Stimulated activated CD4-positive, alpha-beta T cell treated with anti-CD3 and anti-CD28 coated beads, Interleukin-4, amount 100 ng/mL, for 48 hours (primary cell): Measurements from ENCODE around the gene GRHPR.
"Not testable (repeated sequence)": the region's sequence is repeated elsewhere in the genome, so short reads cannot be mapped to it uniquely, and the experiment has no call there.

Experiments
- DNase-seq, 2 donors: peaks; one replicate each; pipeline ENCODE4 v3.0.0-alpha.2; 2020; ENCODE audit warnings: low read depth in 2 of 2

GRHPR gene

DNA sequence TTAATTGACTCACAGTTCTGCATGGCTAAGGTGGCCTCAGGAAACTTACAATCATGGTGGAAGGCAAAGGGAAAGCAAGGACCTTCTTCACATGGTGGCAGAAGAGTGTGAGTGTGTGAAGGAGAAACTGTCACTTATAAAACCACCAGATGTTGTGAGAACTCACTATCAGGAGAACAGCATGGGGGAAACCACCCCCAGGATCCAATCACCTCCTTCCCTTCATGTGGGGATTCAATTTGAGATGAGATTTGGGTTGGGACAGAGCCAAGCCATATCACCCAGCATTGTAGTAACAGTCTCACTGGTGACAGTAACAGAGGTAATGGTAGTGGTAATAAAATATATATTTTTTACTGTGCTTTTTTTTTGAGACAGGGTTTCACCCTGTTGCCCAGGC is 24.6 kb downstream of the GRHPR start:
- DNase-seq: no peak

GRCh38 chr9:37449862-37450632 is 27.6 kb downstream of the GRHPR start:
- no peak for DNase-seq

DNA sequence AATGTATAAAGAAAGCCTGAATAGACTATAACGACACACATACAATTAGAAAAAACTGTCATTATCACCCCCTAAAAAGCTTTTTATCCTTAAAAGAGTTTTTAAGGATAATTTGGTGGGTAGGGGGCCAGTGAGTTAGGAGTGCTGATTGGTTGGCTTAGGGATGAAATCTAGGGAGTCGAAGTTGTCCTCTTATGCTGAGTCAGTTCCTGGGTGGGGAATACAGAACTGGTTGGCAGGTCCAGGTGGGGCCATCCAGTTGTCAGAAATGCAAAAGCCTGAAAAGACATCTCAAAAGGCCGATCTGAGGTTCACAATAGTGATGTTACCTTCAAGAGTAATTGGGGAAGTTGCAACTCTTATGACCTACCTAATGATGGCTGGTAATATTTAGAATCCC is 29.1 kb downstream of the GRHPR start:
- no peak for DNase-seq

DNA sequence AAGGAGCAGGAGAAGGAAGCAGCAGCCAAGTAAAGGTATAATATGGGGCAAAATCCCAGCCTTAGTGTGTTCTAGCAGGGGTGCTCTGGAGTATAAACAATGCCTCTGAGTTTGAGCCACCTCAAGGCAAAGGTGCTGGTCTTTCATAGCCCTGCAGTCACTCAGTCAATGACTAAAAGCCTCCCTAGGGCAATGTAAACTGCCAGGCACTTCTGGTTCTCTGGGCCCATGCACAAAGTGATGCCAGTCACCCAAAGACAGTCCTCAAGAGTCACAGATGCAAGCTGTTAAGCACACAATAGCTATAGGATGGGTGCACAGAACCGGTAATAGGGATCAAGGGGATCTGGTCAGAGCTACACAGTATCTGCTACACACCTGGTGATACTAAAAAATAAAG is 30.1 kb downstream of the GRHPR start:
- DNase-seq: no peak

GRCh38 chr9:37453827-37454226 is 31.3 kb downstream of the GRHPR start:
- no peak for DNase-seq

- no peak for DNase-seq
Observed at GRCh38 chr9:37454238-37454637, 31.7 kb downstream of the GRHPR start.

DNA sequence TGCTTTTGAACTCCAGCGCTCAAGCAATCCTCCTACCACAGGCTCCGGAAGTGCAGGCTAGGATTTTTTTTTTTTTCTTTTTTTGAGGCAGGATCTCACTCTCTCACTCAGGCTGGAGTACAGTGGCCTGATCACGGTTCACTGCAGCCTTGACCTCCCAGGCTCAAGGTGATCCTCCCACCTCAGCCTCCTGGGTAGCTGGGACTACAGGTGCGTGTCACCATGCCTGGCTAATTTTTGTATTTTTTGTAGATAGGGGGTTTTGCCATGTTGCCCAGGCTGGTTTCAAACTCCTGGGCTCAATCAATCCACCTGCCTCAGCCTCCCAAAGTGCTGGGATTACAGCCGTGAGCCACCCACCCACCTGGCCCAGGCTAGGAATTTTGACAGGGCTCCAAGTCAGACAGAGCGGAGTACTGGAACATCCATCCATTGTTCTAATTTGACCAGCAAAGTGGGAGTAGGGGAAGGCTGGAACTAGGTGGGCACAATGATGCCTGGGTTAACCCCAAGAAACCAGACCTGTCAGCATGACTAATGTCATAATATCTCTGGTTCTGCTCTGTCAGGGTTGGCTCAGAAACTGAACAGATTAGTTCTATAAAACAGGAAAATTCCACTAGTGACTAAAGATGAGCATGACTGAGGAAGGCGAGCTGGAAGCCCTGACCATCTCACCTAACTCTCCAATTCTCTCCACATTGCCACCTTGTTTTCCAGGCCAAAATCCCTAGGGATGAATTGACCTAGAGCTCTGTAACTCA is 33.6 kb downstream of the GRHPR start:
- no peak for DNase-seq

- no peak for DNase-seq
Observed at GRCh38 chr9:37456817-37457216, 34.3 kb downstream of the GRHPR start.

DNA sequence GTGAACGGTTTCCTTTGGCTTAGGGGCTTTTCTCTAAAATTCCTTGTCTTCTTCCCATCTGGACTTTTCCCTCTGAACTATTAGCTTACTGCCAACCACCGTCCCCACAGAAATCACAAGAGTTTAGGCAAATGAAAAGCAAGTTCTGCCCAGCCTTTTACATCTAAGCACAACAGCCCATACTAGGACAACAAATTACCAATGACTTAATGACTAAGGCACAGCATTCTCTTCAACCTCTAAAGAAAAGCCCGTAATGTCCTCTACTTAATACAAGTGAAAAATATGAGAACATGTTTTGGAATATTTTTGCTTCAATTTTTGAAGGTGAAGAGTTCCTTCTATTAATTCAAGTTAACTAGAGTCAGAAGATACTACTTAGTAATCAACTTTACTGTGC is 41.5 kb downstream of the GRHPR start:
- no peak for DNase-seq

GRCh38 chr9:37464426-37465248 is 42.1 kb downstream of the GRHPR start:
- DNase-seq: peak; percentile 53 to 54

DNA sequence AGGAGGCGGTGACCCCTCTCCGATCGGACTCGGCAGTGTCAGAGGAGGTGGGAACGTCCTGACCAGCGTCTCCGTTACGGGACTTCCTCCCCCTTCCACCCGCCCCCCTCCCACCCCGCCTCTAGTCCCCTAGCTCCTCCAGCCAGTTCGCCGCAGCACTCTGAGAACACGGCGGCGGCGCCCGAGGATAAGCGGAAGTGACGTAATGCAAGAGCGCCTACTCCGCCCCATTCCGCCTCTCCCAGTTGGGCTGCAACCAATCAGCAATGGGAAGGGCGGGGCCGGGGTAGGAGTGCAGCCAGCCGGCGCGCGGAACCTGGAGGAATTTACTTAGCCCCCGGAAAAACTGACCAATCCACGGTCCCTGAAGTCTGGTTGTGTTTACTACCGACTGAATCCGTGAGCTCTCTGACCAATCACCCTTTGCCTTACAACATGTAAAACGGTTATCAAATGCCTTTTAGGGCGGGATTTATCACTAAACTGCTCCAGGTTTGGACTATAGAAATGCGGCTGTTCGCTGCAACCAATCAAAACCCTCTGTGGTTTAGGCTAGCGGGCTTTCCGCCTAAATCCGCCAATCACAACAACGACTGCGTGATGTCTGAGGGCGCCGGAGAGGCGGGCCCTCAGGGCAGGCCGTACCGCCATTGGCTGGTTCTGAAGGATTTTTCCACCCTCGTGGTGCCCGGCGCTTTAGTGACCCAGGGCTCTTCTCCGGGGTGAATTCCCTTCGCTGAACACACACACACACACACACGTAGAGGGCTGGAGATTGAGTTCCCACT is 42.9 kb downstream of the GRHPR start, which contains the start of gene ZBTB5:
Gene ZBTB5, minus strand, starts transcription at position 202 of the 788 bp plus-strand sequence. CDS start 22,899 bp downstream, outside the sequence.
- DNase-seq: peak; percentile 96 to 99

DNA sequence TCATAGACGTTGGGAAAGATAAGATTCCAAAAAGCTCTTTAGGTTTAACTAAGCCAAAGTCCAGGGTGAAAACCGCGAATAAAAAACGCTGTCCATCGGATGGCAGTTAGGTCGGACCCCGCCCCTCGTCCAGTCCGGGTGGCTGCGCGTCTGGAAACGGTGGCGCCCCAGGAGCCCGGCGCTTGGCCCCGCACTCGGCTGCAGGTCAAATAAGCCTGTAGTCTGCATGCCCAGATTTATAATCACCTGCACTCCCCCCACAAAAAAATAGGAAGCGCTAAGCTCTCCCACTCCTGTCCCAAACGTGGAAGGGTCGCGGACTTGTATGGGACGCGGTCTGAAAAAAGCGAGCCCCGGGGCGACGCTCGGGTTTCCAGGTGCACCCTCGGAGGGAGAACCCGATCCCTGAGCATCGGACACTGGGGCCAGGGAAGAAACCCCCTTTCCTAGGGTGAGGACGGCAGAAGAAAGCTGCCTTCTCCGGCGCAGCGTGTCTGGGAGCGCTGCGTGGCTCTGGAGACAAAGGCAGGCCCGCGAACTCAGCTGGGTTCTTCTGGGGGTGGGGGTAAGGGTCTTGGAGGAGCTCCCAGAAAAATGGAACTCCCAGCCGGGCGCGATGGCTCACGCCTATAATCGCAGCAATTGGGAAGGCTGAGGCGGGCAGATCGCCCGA is 43.7 kb downstream of the GRHPR start:
- DNase-seq: peak; percentile 28 to 31

GRCh38 chr9:37467530-37467929 is 45.0 kb downstream of the GRHPR start:
- DNase-seq: not testable (repeated sequence)

- DNase-seq: no peak
Observed at GRCh38 chr9:37468620-37469019, 46.1 kb downstream of the GRHPR start.

DNA sequence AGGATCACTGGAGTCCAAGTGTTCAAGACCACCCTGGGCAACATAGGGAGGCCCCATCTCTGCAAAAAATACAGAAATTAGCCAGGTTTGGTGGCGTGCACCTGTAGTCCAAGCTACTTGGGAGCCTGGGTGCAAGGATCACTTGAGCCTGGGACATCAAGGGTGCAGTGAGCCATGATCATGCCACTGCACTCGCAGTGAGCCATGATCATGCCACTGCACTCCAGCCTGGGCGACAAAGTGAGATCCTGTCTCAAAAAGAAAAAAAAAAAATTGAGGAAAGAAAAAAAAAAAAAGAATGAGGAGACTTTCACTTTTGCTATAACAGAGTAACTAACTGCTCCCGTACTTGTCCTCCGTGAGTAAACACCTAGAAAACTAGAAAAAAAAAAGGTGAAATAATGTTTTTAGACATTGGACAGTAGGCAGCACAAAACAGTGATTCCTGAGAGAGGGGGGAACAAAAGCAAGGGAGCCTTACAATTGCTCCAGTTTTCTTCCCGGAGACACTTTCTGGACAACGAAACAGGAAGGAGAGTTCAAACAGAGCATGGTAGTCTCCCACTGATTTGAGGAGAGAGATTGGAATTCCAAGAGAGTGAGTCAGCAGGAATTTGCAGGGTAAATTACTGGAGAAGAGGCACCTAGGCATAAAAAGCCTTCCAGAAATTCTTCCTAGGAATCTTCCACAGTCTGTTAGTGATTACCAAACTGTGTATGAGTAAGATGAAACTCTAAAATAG is 49.6 kb downstream of the GRHPR start:
- no peak for DNase-seq

GRCh38 chr9:37473982-37474381 is 51.5 kb downstream of the GRHPR start:
- not testable (repeated sequence) for DNase-seq

DNA sequence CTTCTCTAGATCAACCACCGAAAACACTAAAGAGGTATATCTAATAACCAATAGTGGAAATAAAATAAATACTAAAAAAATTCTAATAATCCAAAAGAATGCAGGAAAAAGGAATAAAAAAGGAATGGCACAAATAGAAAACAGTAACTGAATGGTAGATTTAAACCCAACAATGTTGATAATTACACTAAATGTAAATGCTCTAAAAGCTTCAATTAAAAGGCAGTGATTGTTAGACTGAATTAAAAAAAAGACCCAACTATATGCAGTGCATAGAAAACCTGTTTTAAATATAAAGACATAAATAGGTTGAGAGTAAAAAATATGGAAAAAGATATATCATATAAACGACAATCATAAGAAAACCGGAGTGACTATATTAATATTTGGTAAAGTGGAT is 51.9 kb downstream of the GRHPR start:
- no peak for DNase-seq

DNA sequence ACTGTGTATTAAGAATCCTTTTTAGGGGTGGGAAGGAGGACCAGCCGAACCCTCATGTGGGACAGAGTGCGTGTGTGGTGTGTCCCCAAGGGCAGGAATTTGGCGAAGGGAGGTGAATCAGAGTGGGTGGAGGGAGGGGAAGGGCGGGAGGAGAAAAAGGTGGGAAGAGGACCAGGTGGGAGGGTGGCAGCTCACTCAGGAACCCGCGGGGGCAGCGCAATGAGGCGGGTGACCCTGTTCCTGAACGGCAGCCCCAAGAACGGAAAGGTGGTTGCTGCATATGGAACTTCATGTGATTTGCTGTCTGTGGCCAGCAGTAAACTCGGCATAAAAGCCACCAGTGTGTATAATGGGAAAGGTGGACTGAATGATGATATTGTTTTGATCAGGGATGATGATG is 54.4 kb downstream of the GRHPR start:
- no peak for DNase-seq

DNA sequence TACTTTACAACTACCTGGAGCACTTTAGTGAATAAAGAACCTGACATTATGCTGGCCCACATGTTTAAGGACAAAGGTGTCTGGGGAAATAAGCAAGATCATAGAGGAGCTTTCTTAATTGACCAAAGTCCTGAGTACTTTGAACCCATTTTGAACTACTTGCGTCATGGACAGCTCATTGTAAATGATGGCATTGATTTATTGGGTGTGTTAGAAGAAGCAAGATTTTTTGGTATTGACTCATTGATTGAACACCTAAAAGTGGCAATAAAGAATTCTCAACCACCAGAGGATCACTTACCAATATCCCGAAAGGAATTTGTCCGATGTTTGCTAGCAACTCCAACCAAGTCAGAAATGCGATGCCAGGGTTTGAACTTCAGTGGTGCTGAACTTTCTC is 54.9 kb downstream of the GRHPR start:
- DNase-seq: not testable (repeated sequence)

GRCh38 chr9:37477987-37478619 is 55.6 kb downstream of the GRHPR start:
- not testable (repeated sequence) for DNase-seq
